DMS114 treated with DMSO at 0.1 percent for 48 hours (cell line): ENCODE measurements around the gene C15orf40.
"Not testable (repeated sequence)": the region's sequence is repeated elsewhere in the genome, so short reads cannot be mapped to it uniquely, and the experiment has no call there.

ENCODE experiments used
- DNase-seq: peaks from one replicate; lab custom pipeline; 2025; ENCODE audit not compliant: unreplicated experiment; lab: John Stamatoyannopoulos, UW

Gene C15orf40

DNA sequence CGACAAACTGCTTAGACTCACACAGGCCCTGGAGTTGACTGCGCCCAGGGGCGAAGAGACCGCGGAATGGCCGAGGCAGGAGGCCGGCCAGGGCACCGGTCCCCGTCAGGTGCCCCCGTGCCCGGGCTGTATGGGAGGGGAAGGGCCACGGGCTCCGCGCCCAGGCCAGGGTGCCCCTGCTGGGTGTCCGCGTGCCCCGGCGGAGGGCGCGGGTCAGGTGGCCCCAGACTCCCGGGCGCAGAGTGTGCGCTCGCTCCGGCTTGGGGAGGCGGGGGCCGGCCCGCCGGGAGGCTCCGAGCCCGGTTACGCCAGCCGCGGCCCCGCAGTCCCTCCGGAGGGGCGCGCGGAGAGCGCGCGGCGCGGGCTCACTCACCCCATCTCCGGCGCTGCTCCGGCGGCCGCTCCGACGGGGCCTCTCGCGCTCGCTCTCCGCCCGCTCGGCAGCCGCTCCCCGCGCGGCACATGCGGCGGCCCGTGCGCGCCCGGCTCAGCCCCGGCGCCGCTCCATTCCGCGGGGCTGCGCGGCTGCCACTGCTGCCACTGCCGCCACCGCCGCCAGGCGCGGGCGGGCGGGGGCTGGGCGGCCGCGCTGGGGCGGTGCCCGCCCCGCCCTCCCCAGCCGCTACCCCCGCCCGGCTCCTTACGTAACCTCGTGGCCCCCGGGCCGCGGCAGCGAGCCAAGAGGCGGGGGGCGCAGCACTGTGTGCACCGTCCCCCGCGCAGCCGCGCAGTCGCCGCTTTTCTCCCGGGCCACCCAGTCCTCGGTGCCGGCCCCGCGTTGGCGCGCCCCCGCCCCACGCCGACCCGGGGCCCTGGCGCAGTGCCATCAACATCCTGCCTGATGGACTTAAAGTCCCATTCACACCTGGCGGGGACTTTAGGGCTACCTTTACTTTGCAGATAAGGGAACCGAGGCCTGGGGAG is 59.0 kb downstream of the C15orf40 start, which contains the start of gene HOMER2:
HOMER2 (minus strand) TSS at position 563 of the 924 bp plus-strand sequence; CDS start at position 378, 185 bp downstream.
- no peak for DNase-seq

- DNase-seq: no peak
Observed at GRCh38 chr15:82951472-82952157, 59.8 kb downstream of the C15orf40 start.

- no peak for DNase-seq
Observed at GRCh38 chr15:82950746-82951370, 60.6 kb downstream of the C15orf40 start.

DNA sequence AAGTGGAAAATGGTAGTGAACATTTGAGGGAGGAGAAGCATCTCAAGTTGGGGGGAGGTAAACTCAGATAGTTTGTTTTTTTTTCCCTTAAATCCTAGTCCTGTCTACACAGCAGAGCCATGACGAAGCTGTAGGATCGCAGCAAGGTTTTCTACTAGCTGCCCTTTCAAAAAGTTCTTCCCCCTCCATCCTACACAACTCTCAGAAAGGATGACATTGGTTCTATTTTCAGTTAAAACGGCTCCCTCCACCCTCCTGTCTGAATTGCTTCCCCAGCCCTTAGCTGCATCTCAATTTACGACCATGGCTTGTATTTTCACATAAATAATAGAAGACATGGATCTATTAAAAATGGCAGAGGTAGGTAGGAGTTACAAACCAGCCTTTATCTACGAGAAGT is 61.1 kb downstream of the C15orf40 start:
- DNase-seq: no peak

DNA sequence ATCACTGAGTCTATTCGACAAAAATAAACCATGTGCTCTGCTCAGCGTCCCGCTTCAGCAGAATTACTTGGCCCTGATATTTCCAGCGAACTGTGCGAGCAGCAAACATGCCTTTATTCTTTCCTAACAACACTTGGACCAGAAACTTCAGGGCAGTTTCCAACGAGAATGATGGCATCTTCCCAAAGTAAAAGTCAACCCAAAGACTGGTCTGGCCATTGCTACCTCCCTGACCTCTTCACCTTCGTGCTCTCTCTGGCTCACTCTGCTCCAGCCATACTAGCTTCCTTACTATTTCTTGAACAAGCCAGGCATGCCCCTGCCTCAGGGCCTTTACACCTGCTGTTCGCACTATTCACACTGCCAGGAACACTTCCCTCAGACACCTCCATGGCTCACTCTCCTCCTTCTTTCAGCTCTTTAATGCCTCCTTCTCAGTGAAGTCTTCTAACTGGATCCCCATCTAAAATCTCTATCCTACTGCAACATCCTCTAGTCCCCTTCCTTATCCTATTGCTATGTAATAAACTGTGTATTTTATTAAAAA is 65.2 kb downstream of the C15orf40 start:
- DNase-seq: no peak

DNA sequence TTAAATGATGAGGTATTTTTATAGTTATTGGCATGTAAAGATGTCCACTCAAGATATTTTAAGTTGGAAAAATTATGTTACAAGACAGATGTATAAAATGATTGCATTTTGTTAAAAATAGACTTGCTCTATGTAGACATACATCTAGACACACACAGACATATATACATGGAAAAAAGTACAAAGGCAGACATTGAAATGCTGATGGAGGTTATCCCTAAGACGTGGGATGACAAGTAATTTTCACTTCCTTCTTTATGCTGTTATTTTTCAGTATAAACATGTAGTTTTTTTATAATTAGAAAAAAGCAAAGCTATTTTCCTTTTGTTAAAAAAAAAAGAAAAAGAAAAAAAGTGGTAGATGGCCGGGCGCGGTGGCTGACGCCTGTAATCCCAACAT is 66.1 kb downstream of the C15orf40 start:
- no peak for DNase-seq

- no peak for DNase-seq
Observed at GRCh38 chr15:82944821-82945220, 66.6 kb downstream of the C15orf40 start.

DNA sequence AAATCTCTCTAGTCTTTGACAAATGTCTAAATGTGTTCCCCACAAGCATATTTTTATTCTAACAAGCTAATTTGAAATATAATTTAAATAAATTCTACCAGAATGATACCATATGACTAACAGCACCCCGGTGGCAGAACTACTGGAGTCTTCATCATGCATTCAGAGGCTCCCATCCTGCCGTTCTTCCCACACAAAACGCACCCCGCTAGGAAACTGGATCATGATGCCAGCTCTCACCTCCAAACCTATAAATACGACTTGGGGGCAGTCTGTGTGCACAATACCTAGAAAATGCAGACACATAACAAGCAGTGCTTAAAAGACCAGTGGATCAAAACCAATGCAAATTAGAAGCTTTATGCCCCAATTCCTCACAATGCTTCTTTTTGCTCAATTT is 67.4 kb downstream of the C15orf40 start:
- no peak for DNase-seq

- no peak for DNase-seq
Observed at GRCh38 chr15:82943176-82943575, 68.3 kb downstream of the C15orf40 start.

GRCh38 chr15:82942691-82943090 is 68.7 kb downstream of the C15orf40 start:
- no peak for DNase-seq

DNA sequence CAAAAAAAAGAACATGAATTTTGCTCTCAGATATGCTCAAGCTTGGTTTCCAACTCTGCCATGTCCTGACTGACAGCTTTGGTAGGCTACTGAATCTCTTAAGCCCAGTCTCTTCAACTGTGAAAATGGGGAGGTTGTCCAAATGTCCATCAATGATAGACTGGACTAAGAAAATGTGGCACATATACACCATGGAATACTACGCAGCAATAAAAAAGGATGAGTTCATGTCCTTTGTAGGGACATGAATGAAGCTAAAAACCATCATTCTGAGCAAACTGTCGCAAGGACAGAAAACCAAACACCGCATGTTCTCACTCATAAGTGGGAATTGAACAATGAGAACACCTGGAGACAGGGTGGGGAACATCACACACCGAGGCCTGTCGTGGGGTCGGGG is 71.8 kb downstream of the C15orf40 start:
- DNase-seq: not testable (repeated sequence)
